ENCODE measurements around the gene LYZL1. TPM values are rescaled to one million over a fixed set of nuclear protein-coding genes. Genes with fewer than 3 reads are reported as not detected.

The LYZL1 gene
- total and polyA plus RNA-seq, 9 of the 15 experiments (the other 6 are each of a cell fraction or from before 2014, with no cell fraction given), result not detected

DNA sequence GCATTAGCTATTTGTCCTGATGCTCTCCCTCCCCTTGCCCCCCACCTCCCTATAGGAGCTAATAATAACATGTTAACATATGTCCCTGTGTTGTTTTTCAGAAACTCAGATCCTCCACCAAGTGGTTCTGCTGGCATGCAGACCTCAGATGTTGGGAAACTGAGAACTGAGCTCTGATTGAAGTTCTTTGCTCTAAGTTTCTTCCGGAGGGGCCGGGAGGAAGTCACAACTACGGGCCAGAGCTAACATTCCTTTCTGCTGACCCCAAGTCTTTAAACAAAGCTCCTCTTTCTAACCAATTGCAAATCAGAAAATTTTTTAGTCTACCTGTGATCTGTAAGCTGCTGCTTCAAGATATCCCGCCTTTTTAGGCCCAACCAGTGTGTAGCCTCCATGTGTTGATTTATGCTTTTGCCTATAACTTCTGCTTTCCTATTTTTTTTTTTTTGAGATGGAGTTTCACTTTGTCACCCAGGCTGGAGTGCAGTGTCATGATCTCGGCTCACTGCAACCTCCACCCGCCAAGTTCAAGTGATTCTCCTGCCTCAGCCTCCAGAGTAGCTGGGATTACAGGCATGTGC is 66.6 kb downstream of the LYZL1 start:
- ChIA-PET POLR2A (interaction anchor here (1.0 to 1.7 kb wide), 2 partner anchors 20 to 142 kb away, joined by 3 read pairs; no protein-coding TSS in a partner anchor), CTCF (ENCODE audit: low intra/inter-chr PET ratio) (no interaction called here)
- intact Hi-C loops (cut with micrococcal nuclease), result no loop called here
- Histone ChIP-seq H3K79me2 (ENCODE audit: control insufficient read depth, insufficient read depth, low read length) (no peaks in the 10 kb centered on the region), H3K4me2 (ENCODE audit: insufficient read depth, low read length) (no peak overlapping the region), H3K4me3 (no peak overlapping the region), H3K4me1 (replicated peaks in 1 of 2; ENCODE audit: control insufficient read depth in 2 of 2, insufficient read depth in 2 of 2, low read length in 2 of 2) (no peaks in the 10 kb centered on the region), H3K27ac (ENCODE audit: extremely low read depth, low read depth, low read length) (no peak overlapping the region), H3K9me1 (ENCODE audit: control insufficient read depth, insufficient read depth, low read length) (no peaks in the 10 kb centered on the region), H2AFZ (ENCODE audit: low read depth, low read length) (no peak overlapping the region), H3K27me3 (ENCODE audit: control insufficient read depth in 2 of 2, insufficient read depth in 2 of 2, low read length in 2 of 2) (peaks cover 10 to 18% of the 10 kb centered on the region in 2 experiments; a peak in 4 of 5 replicates), H3K36me3 (ENCODE audit: control insufficient read depth, insufficient read depth, low read length) (no peaks in the 10 kb centered on the region), H3K9ac (ENCODE audit: insufficient read depth in 1 of 2, low read depth in 2 of 2, low read length in 2 of 2) (no peak overlapping the region), H4K20me1 (replicated peaks; ENCODE audit: control insufficient read depth, insufficient read depth, low read length) (no peaks in the 10 kb centered on the region; the same call in 1 of the 2 replicates), H3K9me3 (replicated peaks; ENCODE audit: control insufficient read depth, insufficient read depth, low read depth, low read length) (no peaks in the 10 kb centered on the region)
- no TSS peak for BruUV-seq (replicated peaks)
- DNase-seq (ENCODE audit: extremely low read depth in 1 of 4, low spot score in 3 of 4) (no peak), FAIRE-seq (no peak), ATAC-seq (no peak)
- 3% methylated on average over 6 of the region's 6 CpGs for WGBS (ENCODE audit: insufficient coverage, low coverage, missing lambda C conversion rate)
- in situ Hi-C loops (cut with MboI), result no loop called here
- TF ChIP-seq TCF15 (CRISPR knock-in tag; IDR thresholded peaks at IDR 0.05), result no peak
- no peak for TF ChIP-seq ZNF165 (CRISPR knock-in tag; IDR thresholded peaks at IDR 0.05; ENCODE audit: borderline replicate concordance)
- no peak for TF ChIP-seq CTBP1 (IDR thresholded peaks at IDR 0.05; ENCODE audit: borderline replicate concordance)
- TF ChIP-seq, protein P1, sequence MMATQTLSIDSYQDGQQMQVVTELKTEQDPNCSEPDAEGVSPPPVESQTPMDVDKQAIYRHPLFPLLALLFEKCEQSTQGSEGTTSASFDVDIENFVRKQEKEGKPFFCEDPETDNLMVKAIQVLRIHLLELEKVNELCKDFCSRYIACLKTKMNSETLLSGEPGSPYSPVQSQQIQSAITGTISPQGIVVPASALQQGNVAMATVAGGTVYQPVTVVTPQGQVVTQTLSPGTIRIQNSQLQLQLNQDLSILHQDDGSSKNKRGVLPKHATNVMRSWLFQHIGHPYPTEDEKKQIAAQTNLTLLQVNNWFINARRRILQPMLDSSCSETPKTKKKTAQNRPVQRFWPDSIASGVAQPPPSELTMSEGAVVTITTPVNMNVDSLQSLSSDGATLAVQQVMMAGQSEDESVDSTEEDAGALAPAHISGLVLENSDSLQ (IDR thresholded peaks at IDR 0.05), result peak; percentile 79
- TF ChIP-seq, protein P2, sequence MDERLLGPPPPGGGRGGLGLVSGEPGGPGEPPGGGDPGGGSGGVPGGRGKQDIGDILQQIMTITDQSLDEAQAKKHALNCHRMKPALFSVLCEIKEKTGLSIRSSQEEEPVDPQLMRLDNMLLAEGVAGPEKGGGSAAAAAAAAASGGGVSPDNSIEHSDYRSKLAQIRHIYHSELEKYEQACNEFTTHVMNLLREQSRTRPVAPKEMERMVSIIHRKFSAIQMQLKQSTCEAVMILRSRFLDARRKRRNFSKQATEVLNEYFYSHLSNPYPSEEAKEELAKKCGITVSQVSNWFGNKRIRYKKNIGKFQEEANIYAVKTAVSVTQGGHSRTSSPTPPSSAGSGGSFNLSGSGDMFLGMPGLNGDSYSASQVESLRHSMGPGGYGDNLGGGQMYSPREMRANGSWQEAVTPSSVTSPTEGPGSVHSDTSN (CRISPR knock-in tag; IDR thresholded peaks at IDR 0.05; ENCODE audit: low read depth), result no peak
- TF ChIP-seq, protein P2 (tag; conservative IDR thresholded peaks at IDR 0.05; ENCODE audit: low read depth), result peak; percentile 85
- TF ChIP-seq MEIS2 (IDR thresholded peaks at IDR 0.05; ENCODE audit: partially characterized antibody), result peak; percentile 37
- TF ChIP-seq POLR3A (IDR thresholded peaks at IDR 0.05; ENCODE audit: borderline replicate concordance, extremely low read depth, insufficient read depth, insufficient read length), result no peak
